ENCODE measurements around the gene PARD6B. TPM values are rescaled to one million over a fixed set of nuclear protein-coding genes. Genes with fewer than 3 reads are reported as not detected.

Gene PARD6B
- total and polyA plus RNA-seq, 2 of the 4 experiments (the other 2 are of a cell fraction), result 0.17 to 0.90 TPM

- no peak overlapping the region for H2BK15ac ChIP-seq (ENCODE audit: low read depth, low read length)
- WGBS, 2 experiments (ENCODE audit: extremely low coverage in 2 of 2, insufficient read length in 1 of 2), result 80% methylated on average over 1 of the region's 10 CpGs; no CpG with 5 or more reads in 1 of the 2 experiments
- no peaks in the 10 kb centered on the region for H3K79me1 ChIP-seq (ENCODE audit: low read depth in 1 of 2, low read length in 2 of 2)
- no peak overlapping the region for H2AFZ ChIP-seq (replicated peaks; ENCODE audit: low read length, poor library complexity)
- H2BK5ac ChIP-seq (ENCODE audit: low read depth, low read length, poor library complexity, severe bottlenecking), result no peak overlapping the region
- H3K4ac ChIP-seq (ENCODE audit: low read depth, low read length), result no peak overlapping the region
- intact Hi-C loops (cut with micrococcal nuclease), result no loop called here
- no peak overlapping the region for H3K56ac ChIP-seq (ENCODE audit: extremely low read depth, insufficient read depth, low read length)
- H3K27me3 ChIP-seq (ENCODE audit: control insufficient read depth, insufficient read depth, low read length), result no peaks in the 10 kb centered on the region
- H3K4me3 ChIP-seq (ENCODE audit: insufficient read depth, low read depth, low read length), result no peak overlapping the region
- H2AK9ac ChIP-seq (replicated peaks; ENCODE audit: low read depth, low read length, poor library complexity), result peak overlapping the region; percentile 45
- no peaks in the 10 kb centered on the region for H3K9me3 ChIP-seq (ENCODE audit: control insufficient read depth, insufficient read depth, low read length)
- dilution Hi-C loops (cut with HindIII; ENCODE audit: low sequenced_read_pairs, unreplicated experiment), result no loop called here
- H3K23ac ChIP-seq (ENCODE audit: low read depth, low read length), result no peak overlapping the region
- no peak overlapping the region for H3K18ac ChIP-seq (ENCODE audit: low read depth, low read length)
- H3K14ac ChIP-seq (replicated peaks; ENCODE audit: low read depth, low read length), result no peak overlapping the region
- H2AK5ac ChIP-seq (ENCODE audit: low read depth, low read length), result peak overlapping the region; percentile 56
- TF ChIP-seq BHLHE40 (IDR thresholded peaks at IDR 0.05; ENCODE audit: low read depth, low read length) (no peak), CEBPB (IDR thresholded peaks at IDR 0.05; ENCODE audit: low read depth, low read length) (peak; percentile 27; the same call in 1 of the 2 replicates)
- DNase-seq (no peak), ATAC-seq (ENCODE audit: low read depth) (no peak)
- no peak overlapping the region; the same call in 1 of the 2 replicates for H2BK20ac ChIP-seq (ENCODE audit: low read depth, low read length)
- H4K5ac ChIP-seq (ENCODE audit: low read depth, low read length), result no peak overlapping the region
- H4K20me1 ChIP-seq (ENCODE audit: insufficient read depth, low read length), result no peaks in the 10 kb centered on the region
- H3K9ac ChIP-seq (ENCODE audit: low read depth, low read length), result no peak overlapping the region
- ChIA-PET POLR2A (ENCODE audit: unreplicated experiment) (no interaction called here), CTCF (interaction anchor here (2.9 kb wide), 1 partner anchor 9 kb away, joined by 11 read pairs; no protein-coding TSS in a partner anchor)
- no peak overlapping the region for H3K4me2 ChIP-seq (ENCODE audit: low read depth, low read length)
- H4K8ac ChIP-seq (ENCODE audit: low read depth in 2 of 2, low read length in 2 of 2), result no peak overlapping the region
- in situ Hi-C loops (cut with MboI; ENCODE audit: low sequenced_read_pairs), result no loop called here
- H3K36me3 ChIP-seq (ENCODE audit: control insufficient read depth, insufficient read depth, low read length), result no peaks in the 10 kb centered on the region
- no peak overlapping the region; the same call in 1 of the 2 replicates for H2BK120ac ChIP-seq (ENCODE audit: low read depth, low read length)
- H3K9me1 ChIP-seq (ENCODE audit: insufficient read depth, low read length), result peaks cover 17% of the 10 kb centered on the region
- no TSS peak for BruUV-seq (replicated peaks)
- no peak overlapping the region for H4K91ac ChIP-seq (ENCODE audit: insufficient read depth, low read depth, low read length)
- peaks cover 15% of the 10 kb centered on the region for H3K4me1 ChIP-seq (ENCODE audit: control insufficient read depth, insufficient read depth, low read length)
- H3K27ac ChIP-seq (ENCODE audit: insufficient read depth, low read length), result no peak overlapping the region
Observed at GRCh38 chr20:50722424-50723155, 8.8 kb upstream of the PARD6B start.
